Osteoblast (primary cell): ENCODE measurements around the gene NOS1AP. TPM values are rescaled to one million over a fixed set of nuclear protein-coding genes. Genes with fewer than 3 reads are reported as not detected.

Experiments used
- DNase-seq: peaks from one replicate; pipeline ENCODE4 v3.0.0; 2011; ENCODE audit warnings: low spot score, mixed read lengths; ENCODE audit not compliant: insufficient read length; ENCODE audit errors: missing footprints
- H2AFZ ChIP-seq: 2 replicates; pipeline ENCODE4 v1.6.0; 2011; ENCODE audit warnings: mild to moderate bottlenecking, low read length
- H3K27ac ChIP-seq: 2 replicates; pipeline ENCODE4 v1.5.1; 2011; ENCODE audit warnings: mild to moderate bottlenecking, low read depth, low read length, moderate library complexity
- H3K27me3 ChIP-seq: 2 replicates; pipeline ENCODE4 v1.6.0; 2012; ENCODE audit warnings: mild to moderate bottlenecking, control low read depth, inconsistent platforms, low read length, moderate library complexity; ENCODE audit not compliant: insufficient read depth
- H3K36me3 ChIP-seq: 2 replicates; pipeline ENCODE4 v1.5.1; 2011; ENCODE audit warnings: mild to moderate bottlenecking, low read length, control low read depth, moderate library complexity; ENCODE audit not compliant: insufficient read depth
- H3K4me1 ChIP-seq: 2 replicates; pipeline ENCODE4 v1.5.1; 2011; ENCODE audit warnings: mild to moderate bottlenecking, low read length, control low read depth, moderate library complexity; ENCODE audit not compliant: insufficient read depth
- H3K4me2 ChIP-seq: 2 replicates; pipeline ENCODE4 v1.6.0; 2011; ENCODE audit warnings: mild to moderate bottlenecking, low read length; ENCODE audit not compliant: insufficient read depth
- H3K4me3 ChIP-seq: fragments of 200-600 bp; sonication (generic); 3 replicates; pipeline ENCODE4 v1.5.1; 2012; ENCODE audit warnings: mild to moderate bottlenecking, low read length, inconsistent platforms; ENCODE audit not compliant: insufficient read depth
- H3K79me2 ChIP-seq: 2 replicates; pipeline ENCODE4 v1.6.0; 2012; ENCODE audit warnings: mild to moderate bottlenecking, low read length, control low read depth, inconsistent platforms; ENCODE audit not compliant: insufficient read depth
- H3K9me3 ChIP-seq: 2 replicates; pipeline ENCODE4 v1.5.1; 2011; ENCODE audit warnings: low read depth, low read length, control low read depth
- H4K20me1 ChIP-seq: 2 replicates; pipeline ENCODE4 v1.6.0; 2012; ENCODE audit warnings: mild to moderate bottlenecking, low read length, control low read depth; ENCODE audit not compliant: insufficient read depth
- total RNA-seq: library from RNA; depleted of rRNA; stranded (reverse); fragments of >200 nt; gene quantifications from 2 replicates; pipeline ENCODE4 v1.2.3, GENCODE V29; 2012
- TF ChIP-seq, protein P1 (sequence below): IDR thresholded peaks from 2 replicates; pipeline ENCODE4 v1.5.1; 2011; ENCODE audit warnings: mild to moderate bottlenecking, low read depth, low read length, moderate library complexity; ENCODE audit errors: extremely low read depth

NOS1AP gene
- total RNA-seq, 1 donor, result not detected

DNA sequence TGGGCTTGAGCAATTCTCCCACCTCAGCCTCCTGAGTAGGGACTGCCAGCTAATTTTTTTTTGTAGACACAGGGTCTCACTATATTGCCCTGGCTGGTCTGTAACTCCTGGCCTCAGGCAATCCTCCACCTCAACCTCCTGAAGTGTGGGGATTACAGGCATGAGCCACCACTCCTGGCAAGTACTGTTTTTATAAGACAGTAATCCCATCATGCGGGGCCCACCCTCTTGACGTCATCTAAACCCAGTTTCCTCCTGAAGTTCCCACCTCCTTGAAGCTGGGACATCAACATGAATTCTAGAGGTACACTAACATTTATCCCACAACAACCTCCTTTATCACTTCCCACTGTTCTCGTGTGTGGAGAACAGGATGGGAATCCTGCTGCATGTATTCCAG lies 202.5 kb downstream of the NOS1AP start:
- H3K4me2 ChIP-seq, result no peak overlapping the region
- no peaks in the 10 kb centered on the region for H4K20me1 ChIP-seq

DNA sequence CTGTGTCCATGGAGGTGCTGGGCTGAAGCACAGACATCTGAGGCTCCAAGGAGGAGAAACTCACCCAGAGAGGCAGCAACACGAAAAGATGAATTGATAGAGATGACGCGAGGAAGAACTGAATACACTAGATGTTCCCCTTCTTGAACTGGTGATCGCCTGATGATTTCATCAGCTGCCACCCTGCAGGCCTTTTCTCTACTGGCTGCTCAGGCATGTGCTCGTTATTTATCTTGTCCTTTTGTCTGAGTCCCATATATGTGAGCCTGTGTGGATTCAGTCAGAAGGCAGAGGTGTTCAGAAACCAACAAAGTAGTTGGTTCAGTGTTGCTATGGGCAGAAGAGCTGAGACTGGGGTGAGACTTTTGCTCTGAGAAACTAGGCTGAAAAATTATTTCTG lies 202.9 kb downstream of the NOS1AP start:
- no peaks in the 10 kb centered on the region for H3K79me2 ChIP-seq
- H3K4me3 ChIP-seq, result no peak overlapping the region
- no peaks in the 10 kb centered on the region for H4K20me1 ChIP-seq
- H2AFZ ChIP-seq, result no peak overlapping the region
- H3K4me1 ChIP-seq, result no peaks in the 10 kb centered on the region
- H3K27me3 ChIP-seq, result peaks cover 10% of the 10 kb centered on the region
- H3K27ac ChIP-seq, result no peak overlapping the region
- H3K36me3 ChIP-seq, result no peaks in the 10 kb centered on the region
- DNase-seq, result no peak
- no peak overlapping the region for H3K4me2 ChIP-seq
- TF ChIP-seq, protein P1, sequence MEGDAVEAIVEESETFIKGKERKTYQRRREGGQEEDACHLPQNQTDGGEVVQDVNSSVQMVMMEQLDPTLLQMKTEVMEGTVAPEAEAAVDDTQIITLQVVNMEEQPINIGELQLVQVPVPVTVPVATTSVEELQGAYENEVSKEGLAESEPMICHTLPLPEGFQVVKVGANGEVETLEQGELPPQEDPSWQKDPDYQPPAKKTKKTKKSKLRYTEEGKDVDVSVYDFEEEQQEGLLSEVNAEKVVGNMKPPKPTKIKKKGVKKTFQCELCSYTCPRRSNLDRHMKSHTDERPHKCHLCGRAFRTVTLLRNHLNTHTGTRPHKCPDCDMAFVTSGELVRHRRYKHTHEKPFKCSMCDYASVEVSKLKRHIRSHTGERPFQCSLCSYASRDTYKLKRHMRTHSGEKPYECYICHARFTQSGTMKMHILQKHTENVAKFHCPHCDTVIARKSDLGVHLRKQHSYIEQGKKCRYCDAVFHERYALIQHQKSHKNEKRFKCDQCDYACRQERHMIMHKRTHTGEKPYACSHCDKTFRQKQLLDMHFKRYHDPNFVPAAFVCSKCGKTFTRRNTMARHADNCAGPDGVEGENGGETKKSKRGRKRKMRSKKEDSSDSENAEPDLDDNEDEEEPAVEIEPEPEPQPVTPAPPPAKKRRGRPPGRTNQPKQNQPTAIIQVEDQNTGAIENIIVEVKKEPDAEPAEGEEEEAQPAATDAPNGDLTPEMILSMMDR, result no peak
- H3K9me3 ChIP-seq, result no peaks in the 10 kb centered on the region

More for the DNA sequence above, 202.5 kb downstream of the NOS1AP start:
- Histone ChIP-seq H3K4me1 (no peaks in the 10 kb centered on the region), H3K27me3 (peaks cover 10% of the 10 kb centered on the region), H3K27ac (no peak overlapping the region), H3K79me2 (no peaks in the 10 kb centered on the region), H3K36me3 (no peaks in the 10 kb centered on the region), H3K4me3 (no peak overlapping the region), H3K9me3 (no peaks in the 10 kb centered on the region), H2AFZ (no peak overlapping the region)
- TF ChIP-seq, protein P1, result no peak
- DNase-seq, result no peak

DNA sequence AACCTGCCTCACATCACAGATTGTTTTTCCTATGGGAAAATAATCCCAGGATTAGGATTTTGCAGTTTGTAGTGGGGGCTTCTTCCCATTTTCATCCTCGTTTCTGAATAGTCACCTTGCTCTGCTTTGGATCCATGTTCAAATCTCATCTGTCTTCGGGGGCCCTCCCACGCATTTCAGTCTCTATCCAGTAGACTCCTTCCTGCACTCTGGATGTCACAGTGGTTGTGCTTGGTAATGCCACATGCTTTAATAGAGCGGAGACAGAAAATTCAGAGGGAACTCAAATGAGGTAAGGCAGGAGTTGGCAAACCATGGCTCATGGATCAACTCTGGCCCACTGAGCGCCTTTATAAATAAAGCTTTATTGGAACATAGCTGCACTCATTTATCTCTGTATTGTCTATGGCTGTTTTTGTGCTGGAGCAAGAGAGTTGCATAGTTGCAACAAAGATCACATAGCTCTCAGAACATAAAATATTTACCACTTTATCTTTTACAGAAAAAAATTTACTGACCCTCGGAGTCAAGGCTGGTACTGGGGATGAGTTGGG lies 206.2 kb downstream of the NOS1AP start:
- TF ChIP-seq, protein P1, result no peak
- Histone ChIP-seq H3K9me3 (no peaks in the 10 kb centered on the region), H4K20me1 (no peaks in the 10 kb centered on the region), H3K36me3 (no peaks in the 10 kb centered on the region), H3K27ac (no peak overlapping the region), H2AFZ (no peak overlapping the region), H3K4me2 (no peak overlapping the region), H3K79me2 (no peaks in the 10 kb centered on the region), H3K4me3 (no peak overlapping the region), H3K4me1 (no peaks in the 10 kb centered on the region), H3K27me3 (peaks cover 17% of the 10 kb centered on the region)
- DNase-seq, result no peak

DNA sequence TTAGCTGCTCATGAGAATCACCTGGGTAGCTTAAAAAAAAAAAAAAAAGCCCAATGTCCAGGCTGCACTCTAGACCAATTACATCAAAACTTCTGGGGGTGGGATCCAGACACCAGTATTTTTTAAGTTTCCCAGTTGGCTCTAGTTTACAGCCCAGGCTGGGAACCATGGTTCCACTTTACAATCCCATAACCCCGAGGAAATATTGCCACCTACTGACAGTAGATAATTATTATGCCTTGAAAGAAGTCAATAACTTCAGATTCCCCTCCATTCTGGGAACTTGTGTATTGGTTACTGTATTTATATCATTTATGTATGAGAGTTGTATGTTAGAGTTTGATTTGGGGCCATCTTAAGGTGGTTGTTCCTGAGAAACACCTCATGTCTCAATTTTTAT lies 207.0 kb downstream of the NOS1AP start:
- Histone ChIP-seq H3K27me3 (peaks cover 22% of the 10 kb centered on the region), H3K36me3 (no peaks in the 10 kb centered on the region), H2AFZ (no peak overlapping the region), H3K4me2 (no peak overlapping the region), H3K79me2 (no peaks in the 10 kb centered on the region), H3K4me1 (no peaks in the 10 kb centered on the region), H4K20me1 (no peaks in the 10 kb centered on the region), H3K9me3 (no peaks in the 10 kb centered on the region), H3K4me3 (no peak overlapping the region), H3K27ac (no peak overlapping the region)
- TF ChIP-seq, protein P1, result peak; percentile 55
- peak; percentile 82 for DNase-seq
